Lower leg skin (tissue), 4 donors: ENCODE results near the gene SNX30. TPM values are rescaled to one million over a fixed set of nuclear protein-coding genes. Genes with fewer than 3 reads are reported as not detected.

Source experiments
- DNase-seq, 2 donors: peaks; one replicate each; pipeline ENCODE4 v3.0.0-alpha.2; 2019; ENCODE audit warnings: low spot score in 2 of 2
- H3K4me3 ChIP-seq: fragments of 200-600 bp; sonication (generic); 2 replicates; pipeline ENCODE4 v1.5.1; 2017; ENCODE audit warnings: mild to moderate bottlenecking, low read depth; ENCODE audit not compliant: poor library complexity, severe bottlenecking
- CTCF ChIP-seq, 3 donors: fragments of 450-650 bp; IDR thresholded peaks; one replicate each; pipeline ENCODE4 v1.5.1; 2016; ENCODE audit warnings: antibody characterized with exemption in 3 of 3, mild to moderate bottlenecking in 3 of 3, moderate library complexity in 2 of 3
- POLR2A ChIP-seq, 2 donors: fragments of 450-650 bp; IDR thresholded peaks; one replicate each; pipeline ENCODE4 v1.6.1; 2016 to 2017; ENCODE audit warnings: antibody characterized with exemption in 2 of 2, mild to moderate bottlenecking in 1 of 2, moderate library complexity in 1 of 2
- WGBS, 2 donors: methylation state at CpG; one replicate each; pipeline ENCODE4 v1.1.5; 2018; 5-methylcytosine and 5-hydroxymethylcytosine counted together
- intact Hi-C: fragments of 100-400 bp; cut with DNase I; formaldehyde crosslinking; loops from one replicate; pipeline ENCODE4 v1.15.0; 2023; ENCODE audit warnings: low total_unique reads
- total RNA-seq, 4 donors: library from RNA; depleted of rRNA; stranded (reverse); fragments of >200 nt; gene quantifications; one replicate each; pipeline ENCODE4 v1.1.0, GENCODE V29; 2016

The SNX30 gene
- total RNA-seq, 4 donors from 2014 or later, result 7.6 to 16.5 (median 13.0) TPM

- WGBS, 2 donors, result 85% methylated on average over 2 of the region's 2 CpGs
- intact Hi-C loops, result no loop called here
- no peak for DNase-seq
- H3K4me3 ChIP-seq, result no peak overlapping the region
- TF ChIP-seq CTCF (IDR thresholded peaks at IDR 0.05) (no peak), POLR2A (IDR thresholded peaks at IDR 0.05) (no peak)
Measured at GRCh38 chr9:112892981-112893380, 142.4 kb downstream of the SNX30 start.

GRCh38 chr9:112894041-112894440 lies 143.5 kb downstream of the SNX30 start:
- TF ChIP-seq POLR2A (IDR thresholded peaks at IDR 0.05), result no peak
- TF ChIP-seq CTCF (IDR thresholded peaks at IDR 0.05), result no peak
- intact Hi-C loops, result no loop called here
- DNase-seq, result no peak
- 90 to 91% methylated on average over 1 of the region's 1 CpG for WGBS, 2 donors
- H3K4me3 ChIP-seq, result no peak overlapping the region

GRCh38 chr9:112894699-112895098 lies 144.1 kb downstream of the SNX30 start:
- intact Hi-C loops, result no loop called here
- no peak for TF ChIP-seq POLR2A (IDR thresholded peaks at IDR 0.05)
- TF ChIP-seq CTCF (IDR thresholded peaks at IDR 0.05), result no peak
- 85 to 93% methylated on average over 1 of the region's 1 CpG for WGBS, 2 donors
- DNase-seq, result no peak
- no peak overlapping the region for H3K4me3 ChIP-seq

- 52 to 55% methylated on average over 3 of the region's 3 CpGs for WGBS, 2 donors
- TF ChIP-seq POLR2A (IDR thresholded peaks at IDR 0.05) (no peak), CTCF (IDR thresholded peaks at IDR 0.05) (no peak)
- H3K4me3 ChIP-seq, result no peak overlapping the region
- intact Hi-C loops, result no loop called here
- DNase-seq, result no peak
Measured at GRCh38 chr9:112896131-112896530, 145.6 kb downstream of the SNX30 start.

GRCh38 chr9:112898872-112899311 lies 148.3 kb downstream of the SNX30 start:
- intact Hi-C loops, result no loop called here

More at GRCh38 chr9:112898872-112899311, 148.3 kb downstream of the SNX30 start:
- no peak overlapping the region for H3K4me3 ChIP-seq
- WGBS, 2 donors, result 39 to 40% methylated on average over 6 of the region's 6 CpGs
- TF ChIP-seq POLR2A (IDR thresholded peaks at IDR 0.05), result no peak
- no peak for TF ChIP-seq CTCF (IDR thresholded peaks at IDR 0.05)
- DNase-seq, result no peak
